Skeletal muscle satellite cell (primary cell): Measurements from ENCODE around the gene SLC6A2. TPM values are rescaled to one million over a fixed set of nuclear protein-coding genes. Genes with fewer than 3 reads are reported as not detected.
"Not testable (repeated sequence)": the region's sequence is repeated elsewhere in the genome, so short reads cannot be mapped to it uniquely, and the experiment has no call there.

Source experiments
- H3K27me3 ChIP-seq: 2 replicates; pipeline ENCODE4 v1.7.0; 2013; ENCODE audit warnings: low read length; ENCODE audit not compliant: control insufficient read depth, insufficient read depth
- H3K36me3 ChIP-seq: 2 replicates; pipeline ENCODE4 v1.7.0; 2013; ENCODE audit warnings: mild to moderate bottlenecking, control low read depth, low read length; ENCODE audit not compliant: insufficient read depth
- H3K4me1 ChIP-seq: 2 replicates; pipeline ENCODE4 v1.7.0; 2013; ENCODE audit warnings: low read length; ENCODE audit not compliant: control insufficient read depth, insufficient read depth
- H3K4me2 ChIP-seq: 2 replicates; pipeline ENCODE4 v1.7.0; 2013; ENCODE audit warnings: mild to moderate bottlenecking, low read length
- H3K4me3 ChIP-seq: 2 replicates; pipeline ENCODE4 v1.7.0; 2013; ENCODE audit warnings: low read length
- H3K9ac ChIP-seq: 2 replicates; pipeline ENCODE4 v1.7.0; 2013; ENCODE audit warnings: mild to moderate bottlenecking, low read depth, low read length, moderate library complexity
- H3K9me3 ChIP-seq: replicated peaks from 2 replicates; pipeline ENCODE4 v1.7.0; 2013; ENCODE audit warnings: mild to moderate bottlenecking, control low read depth, low read length
- total RNA-seq: library from RNA; depleted of rRNA; stranded (reverse); fragments of >200 nt; gene quantifications from 2 replicates; pipeline ENCODE4 v1.2.3, GENCODE V29; 2012; rRNA removed

The SLC6A2 gene
- total RNA-seq: not detected in 2 replicates

- H3K9ac ChIP-seq: no peak within 1 kb of the TSS
- no peaks in the 10 kb centered on the region for H3K4me1 ChIP-seq
- H3K4me2 ChIP-seq: no peak within 1 kb of the TSS
- no peak within 1 kb of the TSS for H3K4me3 ChIP-seq
- no peaks in the 10 kb centered on the region for H3K9me3 ChIP-seq
- no peaks in the 10 kb centered on the region for H3K36me3 ChIP-seq
- H3K27me3 ChIP-seq: peaks cover 73% of the 10 kb centered on the region
These were observed at the start of gene SLC6A2 for GRCh38 chr16:55655897-55656681. TSS of gene SLC6A2 (plus strand) at chr16:55655988. CDS start at chr16:55656695, 707 bp downstream.

- Histone ChIP-seq H3K4me3 (no peak overlapping the region), H3K4me2 (no peak overlapping the region), H3K9ac (no peak overlapping the region), H3K4me1 (no peaks in the 10 kb centered on the region), H3K36me3 (no peaks in the 10 kb centered on the region), H3K27me3 (peaks cover 10% of the 10 kb centered on the region), H3K9me3 (no peaks in the 10 kb centered on the region)
These were observed 42.0 kb upstream of the SLC6A2 start for GRCh38 chr16:55613613-55614335.

GRCh38 chr16:55615071-55615470, 40.7 kb upstream of the SLC6A2 start:
- Histone ChIP-seq H3K27me3 (peaks cover 10% of the 10 kb centered on the region), H3K9me3 (no peaks in the 10 kb centered on the region), H3K9ac (no peak overlapping the region), H3K4me1 (no peaks in the 10 kb centered on the region), H3K36me3 (no peaks in the 10 kb centered on the region), H3K4me3 (no peak overlapping the region), H3K4me2 (no peak overlapping the region)

DNA sequence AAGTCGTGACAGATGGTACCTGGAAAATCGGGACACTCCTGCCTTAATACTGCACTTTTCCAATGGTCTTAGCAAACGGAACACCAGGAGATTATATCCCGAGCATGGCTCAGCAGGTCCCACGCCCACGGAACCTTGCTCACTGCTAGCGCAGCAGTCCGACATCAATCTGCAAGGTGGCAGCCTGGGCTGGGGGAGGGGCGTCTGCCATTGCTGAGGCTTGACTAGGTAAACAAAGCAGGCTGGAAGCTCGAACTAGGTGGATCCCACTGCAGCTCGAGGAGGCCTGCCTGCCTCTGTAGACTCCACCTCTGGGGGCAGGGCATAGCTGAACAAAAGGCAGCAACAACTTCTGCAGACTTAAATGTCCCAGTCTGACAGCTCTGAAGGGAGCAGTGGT, 40.1 kb upstream of the SLC6A2 start:
- H3K4me1 ChIP-seq, H3K9me3 ChIP-seq, H3K9ac ChIP-seq, H3K4me2 ChIP-seq, H3K4me3 ChIP-seq, H3K36me3 ChIP-seq, H3K27me3 ChIP-seq: not testable (repeated sequence)

DNA sequence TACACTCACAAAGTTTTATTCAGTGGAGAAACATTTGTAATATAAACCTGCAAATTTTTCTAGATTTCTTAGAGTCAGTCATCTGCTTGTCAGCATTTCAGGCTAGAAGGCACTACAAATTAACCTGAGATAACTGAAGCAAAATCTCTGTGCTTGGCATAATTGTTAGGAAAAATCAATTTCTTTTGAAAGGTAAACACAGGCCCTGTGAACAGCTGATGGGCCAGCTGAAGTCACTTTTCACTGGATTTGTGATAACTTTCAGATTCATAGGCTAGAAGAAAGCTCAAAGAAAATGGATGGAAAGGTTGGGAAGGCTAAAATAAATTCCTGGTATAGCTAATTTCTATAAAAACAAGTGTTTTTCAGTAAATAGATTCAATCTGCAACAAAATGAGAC, 34.0 kb upstream of the SLC6A2 start:
- H3K4me3 ChIP-seq: no peak overlapping the region
- no peaks in the 10 kb centered on the region for H3K4me1 ChIP-seq
- H3K4me2 ChIP-seq: no peak overlapping the region
- H3K27me3 ChIP-seq: peaks cover 7% of the 10 kb centered on the region
- H3K36me3 ChIP-seq: no peaks in the 10 kb centered on the region
- H3K9ac ChIP-seq: no peak overlapping the region
- no peaks in the 10 kb centered on the region for H3K9me3 ChIP-seq

GRCh38 chr16:55622272-55622671, 33.5 kb upstream of the SLC6A2 start:
- Histone ChIP-seq H3K4me3 (no peak overlapping the region), H3K4me1 (no peaks in the 10 kb centered on the region), H3K4me2 (no peak overlapping the region), H3K9me3 (no peaks in the 10 kb centered on the region), H3K27me3 (peaks cover 9% of the 10 kb centered on the region), H3K36me3 (no peaks in the 10 kb centered on the region), H3K9ac (no peak overlapping the region)

DNA sequence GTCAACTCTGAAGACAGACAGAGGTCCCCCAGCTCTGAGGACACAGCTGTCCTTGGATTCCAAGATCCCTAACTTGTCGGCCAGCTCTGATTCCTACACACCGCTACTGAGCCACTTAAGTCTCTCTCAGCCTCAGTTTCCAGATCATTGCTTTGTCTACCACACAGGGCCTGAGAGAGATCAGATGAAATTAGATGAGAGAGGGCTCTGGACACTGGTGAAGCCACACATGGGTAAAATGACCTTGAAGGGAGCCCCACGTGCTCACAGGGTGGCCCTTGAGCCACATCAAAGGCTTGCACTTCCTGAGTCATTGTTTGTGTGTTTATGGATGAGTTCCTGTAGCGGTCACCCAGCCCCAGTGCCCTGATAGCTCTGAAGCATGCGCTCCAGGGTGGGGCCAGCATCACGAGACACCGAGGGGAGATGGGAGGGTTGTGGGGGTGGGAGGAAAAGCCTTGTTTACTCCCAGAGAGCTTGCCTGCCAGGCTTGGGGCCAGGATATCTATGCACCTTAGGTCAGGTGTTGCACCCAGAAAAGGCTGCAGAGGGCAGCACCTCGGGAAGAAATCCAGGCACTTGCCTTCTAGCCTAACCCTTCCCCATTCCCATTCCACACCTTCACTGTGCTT, 32.7 kb upstream of the SLC6A2 start:
- Histone ChIP-seq H3K27me3 (peaks cover 9% of the 10 kb centered on the region), H3K4me1 (no peaks in the 10 kb centered on the region), H3K9ac (no peak overlapping the region), H3K4me2 (no peak overlapping the region), H3K4me3 (no peak overlapping the region), H3K9me3 (no peaks in the 10 kb centered on the region), H3K36me3 (no peaks in the 10 kb centered on the region)

DNA sequence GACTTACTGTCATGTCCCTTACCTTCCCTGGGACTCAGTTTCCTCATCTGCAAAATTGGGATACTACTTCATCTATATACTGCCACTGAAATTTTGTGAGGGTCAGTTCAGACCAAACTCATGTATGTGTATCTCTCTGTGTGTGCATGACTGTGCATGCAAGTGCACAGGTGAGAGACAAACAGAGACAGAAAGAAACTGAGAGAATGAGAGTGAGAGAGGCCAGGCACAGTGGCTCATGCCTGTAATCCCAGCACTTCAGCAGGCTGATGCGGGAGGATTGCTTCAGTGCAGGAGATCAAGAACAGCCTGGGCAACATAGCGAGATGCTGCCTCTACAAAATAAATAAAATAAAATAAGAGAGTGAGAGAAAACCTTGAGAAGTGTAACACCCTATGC, 32.1 kb upstream of the SLC6A2 start:
- Histone ChIP-seq H3K27me3 (peaks cover 9% of the 10 kb centered on the region), H3K9me3 (no peaks in the 10 kb centered on the region), H3K4me2 (no peak overlapping the region), H3K4me3 (no peak overlapping the region), H3K36me3 (no peaks in the 10 kb centered on the region), H3K9ac (no peak overlapping the region), H3K4me1 (no peaks in the 10 kb centered on the region)

DNA sequence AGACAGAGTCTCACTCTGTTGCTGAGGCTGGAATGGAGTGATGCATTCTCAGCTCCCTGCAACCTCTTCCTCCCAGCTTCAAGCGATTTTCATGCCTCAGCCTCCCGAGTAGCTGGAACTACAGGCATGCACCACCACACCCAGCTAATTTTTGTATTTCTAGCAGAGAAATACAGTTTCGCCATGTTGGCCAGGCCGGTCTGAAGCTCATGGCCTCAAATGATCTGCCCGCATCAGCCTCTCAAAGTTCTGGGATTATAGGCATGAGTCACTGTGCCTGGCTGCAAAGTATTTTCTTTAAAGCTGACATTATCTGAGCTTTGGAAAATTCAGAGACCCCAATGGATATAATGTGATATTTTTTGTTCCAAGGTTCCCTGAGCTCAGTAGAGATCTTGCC, 31.1 kb upstream of the SLC6A2 start:
- Histone ChIP-seq H3K36me3 (no peaks in the 10 kb centered on the region), H3K9ac (no peak overlapping the region), H3K4me2 (no peak overlapping the region), H3K4me3 (no peak overlapping the region), H3K4me1 (no peaks in the 10 kb centered on the region), H3K9me3 (no peaks in the 10 kb centered on the region), H3K27me3 (peaks cover 10% of the 10 kb centered on the region)

- H3K9ac ChIP-seq: no peak overlapping the region
- no peaks in the 10 kb centered on the region for H3K9me3 ChIP-seq
- H3K4me3 ChIP-seq: no peak overlapping the region
- H3K4me1 ChIP-seq: no peaks in the 10 kb centered on the region
- H3K36me3 ChIP-seq: no peaks in the 10 kb centered on the region
- no peak overlapping the region for H3K4me2 ChIP-seq
- H3K27me3 ChIP-seq: peaks cover 13% of the 10 kb centered on the region
These were observed 29.9 kb upstream of the SLC6A2 start for GRCh38 chr16:55625843-55626242.

DNA sequence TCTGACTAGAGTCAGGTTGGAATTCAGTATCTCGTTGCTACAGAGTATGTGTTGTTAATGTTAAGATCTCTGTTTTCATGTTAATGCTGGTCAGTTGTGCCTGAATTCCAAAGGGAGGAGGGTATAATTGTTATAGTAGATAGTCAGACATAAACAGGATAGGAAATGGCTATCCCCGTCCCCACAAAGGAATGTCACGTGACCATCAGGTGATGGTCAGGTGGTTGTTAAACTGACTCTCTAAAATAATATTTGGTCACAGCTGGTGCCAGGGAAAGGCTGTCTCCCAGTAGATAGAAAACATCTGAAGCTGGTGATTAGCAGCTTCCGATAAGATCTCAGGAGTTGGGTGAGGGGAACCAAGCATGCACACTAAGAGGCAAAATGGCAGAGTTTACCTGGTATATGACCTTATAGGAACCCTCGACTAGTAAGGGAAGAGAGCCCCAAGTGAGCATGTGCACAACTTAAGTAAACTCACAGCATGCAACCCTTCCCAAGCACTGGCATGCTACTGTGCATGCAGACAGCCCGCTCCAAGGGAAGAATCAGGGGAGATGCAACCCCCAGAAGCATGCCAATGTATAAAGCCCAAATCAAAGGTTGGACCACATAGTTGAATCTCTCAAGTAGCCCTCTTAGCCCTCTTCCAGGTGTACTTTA, 27.4 kb upstream of the SLC6A2 start:
- Histone ChIP-seq H3K9ac (no peak overlapping the region), H3K4me3 (no peak overlapping the region), H3K36me3 (no peaks in the 10 kb centered on the region), H3K9me3 (no peaks in the 10 kb centered on the region), H3K4me2 (no peak overlapping the region), H3K27me3 (peaks cover 8% of the 10 kb centered on the region), H3K4me1 (no peaks in the 10 kb centered on the region)
